ENCODE measurements around the gene CD22. TPM values are rescaled to one million over a fixed set of nuclear protein-coding genes. Genes with fewer than 3 reads are reported as not detected.
A peak's percentile ranks its signal among the peaks of the same experiment; 100 is the strongest.

The CD22 gene
- polyA plus RNA-seq, 1 experiment, result not detected

DNA sequence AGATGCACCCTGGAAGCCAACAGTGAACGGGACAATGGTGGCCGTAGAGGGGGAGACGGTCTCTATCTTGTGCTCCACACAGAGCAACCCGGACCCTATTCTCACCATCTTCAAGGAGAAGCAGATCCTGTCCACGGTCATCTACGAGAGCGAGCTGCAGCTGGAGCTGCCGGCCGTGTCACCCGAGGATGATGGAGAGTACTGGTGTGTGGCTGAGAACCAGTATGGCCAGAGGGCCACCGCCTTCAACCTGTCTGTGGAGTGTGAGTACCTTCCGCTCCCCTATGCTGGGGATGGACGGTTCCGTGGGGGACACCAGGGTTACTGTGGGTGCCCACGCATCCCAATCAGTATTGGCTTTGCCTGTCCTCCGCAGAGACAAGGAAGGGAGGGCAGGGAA lies 26.5 kb upstream of the CD22 start:
- CTCF ChIA-PET, result no interaction called here
- POLR2A ChIA-PET, result no interaction called here
- Histone ChIP-seq H3K27ac (ENCODE audit: low read depth, low read length) (no peak overlapping the region), H3K4me3 (ENCODE audit: low read depth, low read length) (no peak overlapping the region), H3K9me3 (ENCODE audit: control insufficient read depth, insufficient read depth, low read length) (peaks cover 16% of the 10 kb centered on the region; the same call in 1 of the 2 replicates), H3K27me3 (ENCODE audit: control insufficient read depth, insufficient read depth, low read length) (peaks cover 9% of the 10 kb centered on the region)
- TF ChIP-seq, protein P1, sequence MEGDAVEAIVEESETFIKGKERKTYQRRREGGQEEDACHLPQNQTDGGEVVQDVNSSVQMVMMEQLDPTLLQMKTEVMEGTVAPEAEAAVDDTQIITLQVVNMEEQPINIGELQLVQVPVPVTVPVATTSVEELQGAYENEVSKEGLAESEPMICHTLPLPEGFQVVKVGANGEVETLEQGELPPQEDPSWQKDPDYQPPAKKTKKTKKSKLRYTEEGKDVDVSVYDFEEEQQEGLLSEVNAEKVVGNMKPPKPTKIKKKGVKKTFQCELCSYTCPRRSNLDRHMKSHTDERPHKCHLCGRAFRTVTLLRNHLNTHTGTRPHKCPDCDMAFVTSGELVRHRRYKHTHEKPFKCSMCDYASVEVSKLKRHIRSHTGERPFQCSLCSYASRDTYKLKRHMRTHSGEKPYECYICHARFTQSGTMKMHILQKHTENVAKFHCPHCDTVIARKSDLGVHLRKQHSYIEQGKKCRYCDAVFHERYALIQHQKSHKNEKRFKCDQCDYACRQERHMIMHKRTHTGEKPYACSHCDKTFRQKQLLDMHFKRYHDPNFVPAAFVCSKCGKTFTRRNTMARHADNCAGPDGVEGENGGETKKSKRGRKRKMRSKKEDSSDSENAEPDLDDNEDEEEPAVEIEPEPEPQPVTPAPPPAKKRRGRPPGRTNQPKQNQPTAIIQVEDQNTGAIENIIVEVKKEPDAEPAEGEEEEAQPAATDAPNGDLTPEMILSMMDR (IDR thresholded peaks at IDR 0.05; ENCODE audit: low read depth, low read length), result no peak
- DNase-seq (ENCODE audit: low read depth, low spot score), result no peak

DNA sequence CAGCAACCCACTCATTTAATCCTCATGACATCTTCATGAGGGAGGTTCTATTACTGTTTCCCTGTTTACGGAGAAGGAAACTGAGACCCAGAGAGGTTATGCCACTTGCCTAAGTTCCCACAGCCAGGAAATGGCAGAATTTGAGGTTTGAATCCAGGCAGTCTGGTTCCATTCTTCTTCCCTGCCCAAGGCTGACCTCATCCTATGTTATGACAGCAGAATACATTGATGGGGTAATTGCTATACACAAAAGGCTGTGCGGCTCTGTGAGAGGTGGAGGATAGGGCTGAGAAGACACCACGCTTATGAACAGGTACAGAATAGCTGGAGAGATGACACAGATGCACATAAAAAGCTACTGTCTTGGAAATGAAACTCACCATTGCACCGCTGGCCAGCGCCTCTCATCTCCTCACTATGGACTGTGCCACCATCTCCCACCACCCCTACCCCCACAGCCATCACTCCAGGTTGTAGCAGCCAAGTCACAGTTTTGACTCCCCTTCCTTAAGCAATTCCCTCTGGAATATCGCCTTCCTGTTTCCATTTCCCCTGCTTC lies 25.6 kb upstream of the CD22 start:
- TF ChIP-seq, protein P1 (IDR thresholded peaks at IDR 0.05; ENCODE audit: low read depth, low read length), result no peak
- H3K27me3 ChIP-seq (ENCODE audit: control insufficient read depth, insufficient read depth, low read length), result peaks cover 9% of the 10 kb centered on the region
- H3K4me3 ChIP-seq (ENCODE audit: low read depth, low read length), result no peak overlapping the region
- H3K27ac ChIP-seq (ENCODE audit: low read depth, low read length), result no peak overlapping the region
- H3K9me3 ChIP-seq (ENCODE audit: control insufficient read depth, insufficient read depth, low read length), result peaks cover 10% of the 10 kb centered on the region; the same call in 1 of the 2 replicates
- ChIA-PET POLR2A (no interaction called here), CTCF (interaction anchor here (0.7 kb wide), 1 partner anchor 516 kb away, joined by 3 read pairs; no protein-coding TSS in a partner anchor)
- DNase-seq (ENCODE audit: low read depth, low spot score), result no peak

DNA sequence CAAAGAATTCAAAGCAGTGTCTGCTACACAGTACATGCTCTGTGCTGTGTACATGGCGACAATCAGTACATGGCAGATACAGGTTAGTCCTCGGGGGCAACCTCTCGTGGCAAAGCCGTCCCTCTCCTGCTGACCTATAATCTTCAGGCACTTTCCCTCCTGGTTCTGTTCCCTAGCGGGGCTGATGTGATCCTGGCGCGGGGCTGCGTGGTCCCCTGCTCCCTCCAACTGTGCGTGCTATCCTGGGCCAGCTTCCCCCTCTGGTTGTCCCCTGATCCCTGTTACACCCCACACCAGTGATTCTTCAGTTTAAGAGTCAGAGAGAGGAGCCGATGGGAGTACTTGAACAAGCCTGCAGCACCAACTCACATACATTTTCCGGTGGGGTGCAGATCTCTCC lies 25.0 kb upstream of the CD22 start:
- CTCF ChIA-PET, result no interaction called here
- DNase-seq (ENCODE audit: low read depth, low spot score), result no peak
- TF ChIP-seq, protein P1 (IDR thresholded peaks at IDR 0.05; ENCODE audit: low read depth, low read length), result no peak
- Histone ChIP-seq H3K4me3 (ENCODE audit: low read depth, low read length) (no peak overlapping the region), H3K9me3 (ENCODE audit: control insufficient read depth, insufficient read depth, low read length) (peaks cover 6% of the 10 kb centered on the region; the same call in 1 of the 2 replicates), H3K27me3 (ENCODE audit: control insufficient read depth, insufficient read depth, low read length) (peaks cover 9% of the 10 kb centered on the region), H3K27ac (ENCODE audit: low read depth, low read length) (no peak overlapping the region)
- POLR2A ChIA-PET, result no interaction called here

DNA sequence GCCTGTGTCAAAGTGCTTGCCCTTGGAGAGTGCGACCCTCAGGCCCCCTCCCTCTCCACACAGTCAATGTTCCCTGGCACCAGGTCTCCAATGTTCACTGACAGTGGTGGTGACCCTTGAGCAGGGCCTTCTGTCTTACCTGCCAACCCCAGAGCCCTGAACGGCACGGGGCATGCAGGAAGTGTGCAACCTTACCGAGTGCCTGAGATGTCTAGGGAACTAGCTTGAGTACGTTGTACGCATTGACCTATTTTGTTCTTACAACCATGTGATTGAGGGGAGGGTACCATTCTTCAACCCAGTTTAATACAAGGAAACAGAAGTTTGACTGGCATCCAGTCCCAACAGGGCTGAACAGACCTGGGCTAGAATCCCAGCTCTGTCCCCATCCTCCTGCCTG lies 23.8 kb upstream of the CD22 start:
- H3K27ac ChIP-seq (ENCODE audit: low read depth, low read length), result no peak overlapping the region
- ChIA-PET POLR2A (interaction anchor here (0.6 kb wide), 1 partner anchor 276 kb away, joined by 7 read pairs; no protein-coding TSS in a partner anchor), CTCF (no interaction called here)
- H3K4me3 ChIP-seq (ENCODE audit: low read depth, low read length), result no peak overlapping the region
- peaks cover 4% of the 10 kb centered on the region; the same call in 1 of the 2 replicates for H3K9me3 ChIP-seq (ENCODE audit: control insufficient read depth, insufficient read depth, low read length)
- no peak for DNase-seq (ENCODE audit: low read depth, low spot score)
- peaks cover 9% of the 10 kb centered on the region for H3K27me3 ChIP-seq (ENCODE audit: control insufficient read depth, insufficient read depth, low read length)
- TF ChIP-seq, protein P1 (IDR thresholded peaks at IDR 0.05; ENCODE audit: low read depth, low read length), result no peak

DNA sequence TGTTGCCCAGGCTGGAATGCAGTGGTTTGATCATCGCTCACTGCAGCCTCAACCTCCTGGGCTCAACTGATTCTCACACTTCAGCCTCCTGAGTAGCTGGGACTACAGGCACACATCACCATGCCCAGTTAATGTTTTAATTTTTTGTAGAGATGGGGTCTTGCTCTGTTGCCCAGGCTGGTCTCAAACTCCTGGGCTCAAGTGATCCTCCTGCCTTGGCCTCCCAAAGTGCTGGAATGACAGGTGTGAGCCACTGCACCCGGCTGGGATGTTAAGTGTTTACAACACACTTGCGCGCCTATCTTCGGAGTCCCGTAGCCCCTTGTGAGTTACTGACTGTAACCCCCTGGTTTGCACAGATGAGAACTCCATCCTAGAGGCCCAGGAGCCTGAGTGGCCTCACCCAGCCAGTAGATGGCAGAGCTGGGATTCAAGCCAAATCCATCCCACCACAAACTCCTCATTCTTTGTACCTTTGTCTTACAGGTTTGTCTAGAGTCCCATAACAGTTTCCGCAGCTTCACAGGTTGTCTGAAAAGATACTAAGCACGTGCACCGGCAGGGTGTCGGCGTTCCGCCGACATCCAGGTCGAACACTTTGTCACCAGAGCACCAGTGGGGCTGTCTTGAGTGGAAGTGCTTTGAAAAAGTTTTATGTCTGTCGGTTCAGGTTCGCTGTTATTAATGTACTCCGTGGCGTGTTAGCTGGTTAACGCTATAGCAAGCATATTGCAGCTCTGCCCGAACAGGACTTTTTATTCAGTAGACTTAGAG lies 22.3 kb upstream of the CD22 start:
- ChIA-PET CTCF (no interaction called here), POLR2A (no interaction called here)
- no peak overlapping the region for H3K27ac ChIP-seq (ENCODE audit: low read depth, low read length)
- no peak overlapping the region for H3K4me3 ChIP-seq (ENCODE audit: low read depth, low read length)
- no peak for DNase-seq (ENCODE audit: low read depth, low spot score)
- TF ChIP-seq, protein P1 (IDR thresholded peaks at IDR 0.05; ENCODE audit: low read depth, low read length), result 0 out of 2 replicates have a peak, but pooled peaks have one; percentile 8
- peaks cover 4% of the 10 kb centered on the region; the same call in 1 of the 2 replicates for H3K9me3 ChIP-seq (ENCODE audit: control insufficient read depth, insufficient read depth, low read length)
- H3K27me3 ChIP-seq (ENCODE audit: control insufficient read depth, insufficient read depth, low read length), result peaks cover 11% of the 10 kb centered on the region

All from AG04450 (cell line).